GM21515 (cell line): ENCODE results near the gene PPP6R3.
"Not testable (repeated sequence)": the region's sequence is repeated elsewhere in the genome, so short reads cannot be mapped to it uniquely, and the experiment has no call there.

ENCODE experiments used
- ATAC-seq: cut with Tn5 transposase; IDR thresholded peaks from one replicate; pipeline ENCODE4 v1.9.1; 2021; ENCODE audit not compliant: unreplicated experiment

Gene PPP6R3

DNA sequence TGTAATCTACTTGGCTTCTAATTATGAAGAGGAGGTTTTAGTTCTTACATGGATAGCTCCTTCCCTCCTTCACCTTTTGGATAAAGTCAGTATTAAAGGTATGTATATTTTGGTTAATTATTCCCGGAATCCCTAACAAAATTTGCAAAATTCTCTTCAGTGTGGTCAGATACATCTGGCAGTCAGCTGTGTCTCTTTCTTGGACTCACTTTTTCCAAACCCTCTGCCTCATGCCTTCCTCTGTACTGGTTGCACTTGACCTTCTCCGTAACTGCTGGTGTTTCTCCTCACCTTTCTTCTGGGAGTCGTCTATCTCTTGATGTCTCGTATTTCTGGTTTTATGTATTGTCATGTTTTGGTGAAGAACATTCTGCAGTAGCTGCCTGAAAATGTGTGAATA is 62.5 kb downstream of the PPP6R3 start:
- ATAC-seq, result no peak

DNA sequence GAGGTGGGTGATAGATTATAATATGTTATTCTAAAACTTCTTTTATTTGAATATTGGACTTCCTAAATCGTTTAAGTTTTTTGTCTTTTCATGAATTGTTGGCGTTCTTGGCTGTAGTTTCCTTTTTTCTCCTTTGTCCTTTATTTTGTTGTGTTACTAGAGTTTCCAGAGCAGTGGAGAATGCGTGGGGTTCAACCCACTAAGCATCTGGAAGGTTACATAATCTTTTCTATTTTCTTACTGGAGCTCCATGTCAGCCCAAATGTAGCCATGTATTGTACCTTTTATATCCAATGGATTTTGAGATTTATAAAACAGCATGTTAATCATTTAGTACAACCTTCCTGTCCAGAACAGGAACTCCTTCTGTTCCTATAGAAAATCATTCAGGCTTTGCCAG is 63.2 kb downstream of the PPP6R3 start:
- no peak for ATAC-seq

DNA sequence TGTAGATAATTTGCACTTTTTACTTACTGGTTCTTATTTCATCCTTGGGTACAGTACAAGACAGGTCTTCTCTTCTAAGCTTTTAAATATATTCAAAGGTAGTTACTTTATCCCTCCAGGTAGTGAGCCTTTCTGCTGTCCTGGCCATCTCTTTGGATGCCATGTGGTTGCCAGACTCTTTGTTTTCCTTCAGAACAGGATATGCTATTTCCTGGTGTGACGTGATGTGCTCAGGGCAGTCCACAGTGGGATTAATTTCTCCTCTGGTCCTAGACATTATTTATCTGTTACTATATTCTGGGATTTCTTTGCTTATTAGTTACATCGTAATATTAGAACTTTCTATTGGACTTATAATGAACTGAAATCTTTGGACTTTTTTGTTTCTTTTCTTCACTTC is 63.7 kb downstream of the PPP6R3 start:
- ATAC-seq, result no peak

DNA sequence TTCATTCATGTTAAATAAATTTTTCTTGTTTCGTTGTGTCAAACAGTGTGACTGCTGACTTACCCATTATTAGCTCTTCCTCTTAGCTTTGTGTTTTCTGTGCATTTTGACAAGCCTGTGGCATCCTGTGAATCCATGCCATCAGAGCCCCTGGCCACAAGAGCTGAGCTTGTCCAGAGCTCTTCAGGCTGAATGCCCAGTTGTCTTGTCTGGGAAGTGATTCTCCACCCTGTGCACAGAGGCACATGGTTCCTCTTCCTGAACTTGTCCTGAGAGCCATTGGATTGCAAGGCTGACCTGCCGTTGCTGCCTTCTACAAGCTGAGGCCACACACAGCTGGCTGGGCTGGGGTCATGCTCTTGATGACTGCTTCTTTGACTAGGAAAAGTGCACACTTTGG is 64.1 kb downstream of the PPP6R3 start:
- no peak for ATAC-seq

DNA sequence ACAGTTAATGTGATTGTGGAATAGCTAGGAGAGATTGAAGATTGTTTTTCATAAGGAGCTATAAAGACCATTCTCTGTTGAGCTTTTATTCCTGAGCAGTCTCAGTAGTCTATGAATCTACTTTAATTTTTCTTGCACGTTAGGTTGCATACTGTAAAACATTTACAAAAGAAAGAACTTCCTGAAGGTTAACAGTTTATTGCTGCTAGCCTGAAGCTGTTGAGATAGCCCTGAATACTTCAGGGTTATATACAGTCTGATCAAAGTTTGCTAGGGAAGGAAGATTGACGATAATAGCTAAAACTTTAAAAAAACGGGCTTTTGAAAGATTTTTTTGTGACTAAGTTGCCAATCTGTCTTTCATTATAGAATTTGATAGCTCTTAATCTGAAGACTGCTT is 64.8 kb downstream of the PPP6R3 start:
- no peak for ATAC-seq

DNA sequence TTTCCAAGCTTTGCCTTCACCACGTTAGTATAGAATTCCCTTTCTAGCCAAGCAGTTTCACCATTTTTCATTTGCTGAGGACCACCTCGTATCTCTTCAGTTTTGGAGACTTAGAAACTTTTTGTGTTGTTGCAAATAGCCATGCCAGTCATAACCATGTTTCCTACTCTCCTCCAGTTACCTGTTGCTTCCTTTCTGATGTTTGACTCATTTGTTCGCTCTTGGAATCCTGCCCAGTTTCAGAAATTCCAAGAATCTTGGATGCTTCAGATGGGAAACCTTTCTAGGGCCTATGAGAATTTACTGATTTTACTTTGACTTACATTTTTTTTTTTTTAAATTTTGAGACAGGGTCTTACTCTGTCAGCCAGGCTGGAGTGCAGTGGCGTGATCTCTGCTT is 65.4 kb downstream of the PPP6R3 start:
- no peak for ATAC-seq

DNA sequence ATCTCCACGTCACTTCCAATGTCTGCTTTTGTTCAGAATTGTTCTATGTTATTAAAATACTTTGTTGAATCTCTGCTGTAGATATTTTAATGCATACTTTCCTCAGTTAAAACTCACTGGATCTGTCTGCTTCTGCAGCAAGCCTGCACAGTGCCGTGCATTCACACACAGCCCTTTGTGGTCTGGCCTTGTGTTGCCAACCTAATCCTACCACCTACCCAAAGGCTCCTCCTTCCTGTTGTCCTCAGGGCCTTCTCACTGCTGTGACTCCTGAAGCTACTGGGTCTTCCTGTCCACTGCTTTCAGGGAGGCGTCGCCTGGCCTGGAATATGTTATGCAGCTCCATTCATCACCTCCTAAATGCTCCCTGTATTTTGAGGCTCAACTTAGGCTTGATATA is 67.0 kb downstream of the PPP6R3 start:
- ATAC-seq, result no peak

DNA sequence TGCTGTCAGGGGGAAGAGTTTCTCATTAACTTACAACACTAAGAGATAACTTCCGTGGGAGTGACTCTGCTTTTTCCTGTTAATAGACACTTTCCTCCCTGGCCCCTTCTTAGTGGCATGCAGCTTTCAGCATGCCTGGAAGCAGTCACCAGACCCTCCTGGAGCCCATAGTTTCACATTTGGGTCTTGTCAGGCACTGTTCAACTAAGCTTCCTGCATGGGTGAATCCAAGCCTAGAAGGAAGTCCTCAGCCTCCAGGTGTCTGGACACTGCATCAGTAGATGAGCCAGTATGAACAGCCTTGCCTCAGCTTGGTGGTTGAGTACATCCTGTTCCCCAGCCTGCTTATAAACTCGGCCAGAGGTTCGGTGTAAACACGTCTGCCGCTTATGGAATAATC is 68.1 kb downstream of the PPP6R3 start:
- ATAC-seq, result no peak

DNA sequence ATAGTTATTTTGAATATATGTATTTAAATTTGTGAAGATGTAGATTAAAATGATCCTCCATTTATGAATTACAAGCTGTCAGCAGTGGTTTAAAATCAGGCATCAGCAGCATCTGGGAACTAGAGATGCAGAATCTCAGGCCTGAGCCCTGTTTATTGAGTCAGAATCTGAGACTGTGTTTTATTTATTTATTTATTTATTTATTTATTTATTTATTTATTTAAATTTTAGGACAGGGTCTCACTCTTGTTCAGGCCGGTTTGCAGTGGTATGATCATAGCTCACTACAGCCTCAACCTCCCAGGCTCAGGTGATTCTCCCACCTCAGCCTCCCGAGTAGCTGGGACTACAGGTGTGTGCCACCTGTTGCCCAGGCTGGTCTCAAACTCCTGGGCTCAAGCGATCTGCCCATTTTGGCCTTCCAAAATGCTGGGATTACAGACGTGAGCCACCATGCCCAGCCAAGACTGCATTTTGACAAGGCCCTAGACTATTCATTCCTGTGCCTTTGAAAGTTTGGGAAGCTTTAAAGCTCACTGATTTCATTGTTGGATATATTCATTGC is 70.7 kb downstream of the PPP6R3 start:
- no peak for ATAC-seq

DNA sequence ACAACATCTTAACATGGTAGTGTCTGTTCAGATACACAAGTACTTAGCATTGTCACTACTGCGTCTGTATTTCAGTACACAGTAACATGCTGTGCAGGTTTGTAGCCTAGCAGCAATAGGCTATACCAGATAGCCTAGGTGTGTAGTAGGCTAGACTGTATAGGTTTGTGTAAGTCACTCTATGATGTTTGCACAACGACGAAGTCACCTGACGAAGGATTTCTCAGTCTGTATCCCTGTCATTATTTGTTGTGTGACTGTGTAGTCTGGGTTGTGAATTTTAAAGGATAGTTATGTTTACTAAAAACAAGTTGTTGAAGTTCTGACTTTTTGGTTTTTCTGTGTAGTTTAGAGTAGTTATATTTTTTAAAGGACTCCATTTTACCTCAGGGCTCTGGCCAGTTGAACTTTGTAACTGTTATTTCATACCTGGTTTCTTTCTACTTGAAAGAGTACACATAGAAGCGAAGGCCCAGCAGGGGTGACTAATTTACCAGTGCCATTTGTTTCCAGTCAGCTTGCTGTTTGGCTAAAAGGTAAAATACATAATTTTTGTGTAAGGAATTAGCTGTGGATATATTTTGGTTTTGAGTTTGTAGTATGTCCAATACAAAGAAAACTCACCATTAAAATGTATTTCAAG is 72.3 kb downstream of the PPP6R3 start:
- no peak for ATAC-seq

DNA sequence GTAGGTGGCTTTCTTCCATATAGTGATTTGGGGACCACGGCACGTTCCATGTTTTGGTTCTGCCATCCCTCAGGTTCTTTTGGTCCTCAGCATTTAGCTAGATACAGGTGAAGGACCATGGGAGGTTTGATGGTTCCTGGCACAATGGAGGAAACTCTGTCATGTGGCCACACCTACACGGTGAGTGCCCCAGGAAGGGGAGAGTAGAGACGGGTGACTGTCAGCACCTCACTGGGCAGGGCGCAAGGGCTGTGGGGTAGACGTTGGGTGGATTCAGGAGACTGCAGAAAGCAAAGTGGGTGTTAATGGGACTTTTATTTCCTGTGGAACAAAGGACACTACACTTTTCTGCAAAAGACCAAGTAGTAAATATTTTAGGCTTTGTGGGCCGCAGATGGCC is 73.4 kb downstream of the PPP6R3 start:
- no peak for ATAC-seq

DNA sequence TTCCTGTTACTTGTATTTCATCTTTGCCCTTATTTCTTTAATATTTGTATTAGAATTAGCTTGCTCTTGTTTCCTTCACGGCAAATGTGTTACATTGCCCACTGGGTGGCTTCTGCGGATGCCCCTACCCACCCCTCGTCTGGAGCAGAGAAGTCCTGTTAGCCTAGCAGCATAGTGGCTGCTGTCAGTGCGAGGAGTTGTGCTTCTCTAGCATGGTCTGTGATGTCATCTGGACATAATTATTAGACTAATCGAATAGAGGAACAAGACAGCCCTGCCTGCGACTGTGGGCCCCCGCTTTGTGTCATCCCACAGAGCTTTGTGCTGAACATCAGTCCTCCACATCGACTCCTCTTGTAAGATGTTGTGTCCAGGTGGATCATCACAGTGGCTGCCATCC is 74.5 kb downstream of the PPP6R3 start:
- ATAC-seq, result no peak

DNA sequence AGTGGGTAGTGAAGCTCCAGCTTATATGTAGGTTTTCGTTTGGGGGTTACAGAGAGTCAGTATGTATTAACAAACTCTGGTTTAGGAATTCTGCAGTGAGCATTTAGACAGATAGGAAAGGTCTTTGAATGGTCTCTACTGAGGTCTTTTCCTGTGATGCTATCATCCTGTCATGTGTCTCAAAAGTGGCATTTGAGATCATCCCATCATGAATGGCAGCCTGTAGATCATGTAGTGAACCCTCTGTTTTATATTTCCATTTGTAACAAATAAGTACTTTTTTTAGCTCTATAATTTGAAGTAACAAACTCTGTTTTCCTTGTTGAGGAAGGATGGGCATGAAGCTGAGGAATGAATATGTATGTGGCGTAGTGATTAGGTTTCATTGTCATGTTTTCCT is 76.2 kb downstream of the PPP6R3 start:
- ATAC-seq, result no peak

DNA sequence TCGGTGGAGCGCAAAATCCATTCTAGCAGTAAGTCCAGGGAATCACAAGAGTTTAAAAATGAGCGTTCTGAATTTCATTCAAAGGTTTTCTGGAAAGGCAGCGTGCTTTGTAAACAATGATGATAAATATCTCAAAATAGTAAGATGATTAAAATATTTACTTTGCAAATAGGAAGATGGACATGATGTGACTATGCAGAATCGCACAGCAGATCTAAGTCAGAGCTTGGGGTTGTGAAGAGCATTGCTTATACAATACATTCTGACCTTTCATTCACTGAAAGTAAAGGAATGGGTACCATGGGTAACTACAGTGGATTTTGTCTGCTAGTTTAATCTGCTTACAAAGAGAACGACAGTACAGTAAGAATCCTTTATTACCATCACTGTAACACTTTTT is 77.5 kb downstream of the PPP6R3 start:
- no peak for ATAC-seq

DNA sequence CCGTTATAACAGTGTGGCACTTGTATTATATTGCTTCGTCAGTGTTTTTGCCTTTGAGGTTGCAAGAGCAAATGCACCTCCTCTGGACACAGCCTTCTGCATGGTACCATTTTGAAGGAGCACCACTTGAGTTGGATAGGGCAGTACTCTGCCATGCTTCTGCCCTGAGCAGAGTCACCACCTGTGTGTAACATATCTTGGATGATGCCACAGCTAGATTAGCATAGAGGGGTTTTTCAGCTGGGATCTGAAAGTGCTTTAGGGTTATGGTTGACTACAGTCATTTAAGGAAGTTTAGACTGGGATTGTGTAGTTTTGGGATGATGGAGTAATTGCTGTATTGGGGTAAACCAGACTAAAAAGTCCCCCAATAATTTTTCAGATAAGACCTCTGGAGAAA is 78.8 kb downstream of the PPP6R3 start:
- no peak for ATAC-seq

DNA sequence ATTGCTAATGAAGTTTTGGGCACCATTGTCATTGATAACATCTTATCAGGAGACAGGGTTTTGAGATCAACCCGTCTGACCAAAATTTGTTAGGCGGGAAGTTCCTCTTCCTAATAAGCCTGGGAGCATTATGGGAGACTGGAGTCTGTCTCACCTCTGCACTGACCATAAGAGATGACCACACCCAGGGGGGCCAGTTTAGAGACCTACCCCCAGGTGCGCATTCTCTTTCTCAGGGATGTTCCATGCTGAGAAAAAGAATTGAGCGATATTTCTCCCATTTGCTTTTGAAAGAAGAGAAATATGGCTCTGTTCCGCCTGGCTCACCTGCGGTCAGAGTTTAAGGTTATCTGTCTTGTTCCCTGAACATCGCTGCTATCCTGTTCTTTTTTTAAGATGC is 80.0 kb downstream of the PPP6R3 start:
- ATAC-seq, result not testable (repeated sequence)

DNA sequence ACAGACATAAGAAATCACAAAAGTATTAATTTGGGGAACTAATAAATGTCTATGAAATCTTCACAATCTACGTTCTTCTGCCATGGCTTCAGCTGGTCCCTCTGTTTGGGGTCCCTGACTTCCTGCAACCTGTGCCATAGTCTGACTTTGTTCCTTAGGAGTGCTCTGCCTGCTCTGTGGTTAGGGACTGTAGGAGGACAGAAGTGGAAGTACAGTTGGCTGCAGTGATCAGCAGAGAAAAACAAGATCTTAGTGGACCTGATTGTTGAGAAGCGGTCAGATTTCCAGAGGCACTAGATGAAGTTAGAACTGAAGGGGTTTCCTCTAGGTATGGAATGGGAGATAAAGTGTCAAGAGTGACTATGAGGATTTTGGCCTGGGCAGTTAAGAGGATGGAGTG is 80.6 kb downstream of the PPP6R3 start:
- no peak for ATAC-seq

DNA sequence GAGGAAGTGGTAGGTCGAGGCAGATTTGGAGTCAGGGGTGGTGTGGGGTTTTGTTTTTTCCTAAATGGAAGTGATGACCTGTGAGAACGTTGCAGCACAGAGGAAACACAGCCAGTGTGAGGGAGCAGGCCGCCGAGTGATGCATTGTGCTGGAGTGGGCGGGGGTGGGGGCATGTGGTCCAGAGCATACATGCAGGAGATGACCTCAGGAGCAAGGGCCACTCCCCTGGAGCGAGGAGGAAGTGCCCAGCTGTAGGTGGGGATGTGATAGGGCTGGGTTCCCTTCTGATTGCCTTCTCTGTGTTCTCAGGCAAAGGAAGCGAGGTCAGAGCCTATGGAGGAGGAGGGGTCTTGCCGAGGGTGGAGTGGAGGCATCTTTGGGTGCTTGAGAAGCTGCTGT is 81.4 kb downstream of the PPP6R3 start:
- no peak for ATAC-seq

DNA sequence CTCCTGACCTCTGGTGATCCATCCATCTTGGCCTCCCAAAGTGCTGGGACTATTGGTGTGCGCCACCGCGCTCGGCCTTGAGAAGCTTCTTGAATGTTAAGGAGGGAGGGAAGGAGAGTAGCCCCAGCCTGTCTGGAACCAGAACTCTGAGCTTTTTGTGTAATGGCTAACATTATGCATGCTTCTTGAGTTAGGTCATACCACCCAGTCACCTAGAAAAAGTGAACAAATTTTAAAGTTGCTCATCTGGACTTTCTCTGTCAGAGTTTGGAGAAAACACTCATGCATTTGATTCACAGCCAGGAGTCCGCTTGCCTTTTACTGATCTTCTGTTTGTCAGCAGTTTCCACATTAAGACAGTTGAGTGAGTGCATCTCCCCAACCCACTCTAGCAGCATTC is 82.1 kb downstream of the PPP6R3 start:
- ATAC-seq, result no peak

DNA sequence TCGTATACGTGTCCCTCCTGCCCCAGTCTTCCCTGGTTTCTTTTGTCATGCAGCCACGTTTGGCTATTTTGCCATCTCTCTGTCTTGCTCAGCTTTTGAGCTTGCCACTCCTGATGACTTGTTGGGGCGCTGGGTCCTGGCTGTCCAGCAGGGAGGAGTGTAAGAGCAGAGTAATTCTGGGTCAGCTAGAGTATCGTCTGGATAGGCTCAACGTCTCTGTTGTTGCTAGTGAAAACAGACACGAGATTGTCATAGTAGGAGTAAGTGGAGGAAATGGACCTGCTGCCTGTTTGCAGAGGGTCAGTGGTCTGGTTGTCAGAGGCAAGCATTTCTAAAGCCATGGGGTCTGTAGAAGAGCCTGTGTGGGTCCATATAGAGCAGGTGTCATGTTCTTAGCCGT is 83.0 kb downstream of the PPP6R3 start:
- no peak for ATAC-seq

DNA sequence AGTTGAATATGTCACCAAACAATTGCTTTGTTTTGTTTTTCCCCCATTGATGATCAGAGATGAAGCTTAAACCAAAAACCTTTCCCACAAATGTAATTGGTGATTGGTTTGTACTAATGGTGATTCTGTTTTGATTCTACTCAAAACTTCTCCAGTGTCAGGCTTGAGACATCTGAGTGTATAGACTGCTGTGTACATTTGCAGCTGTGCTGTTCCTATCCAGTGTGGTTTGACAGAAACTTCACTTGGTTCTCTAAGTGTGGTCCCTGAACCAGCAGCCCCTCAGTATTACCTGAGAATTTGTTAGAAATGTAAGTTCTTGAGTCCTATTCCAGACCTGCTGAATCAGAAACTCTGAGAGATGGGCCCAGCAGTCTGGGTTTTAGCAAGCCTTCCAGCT is 84.8 kb downstream of the PPP6R3 start:
- no peak for ATAC-seq

DNA sequence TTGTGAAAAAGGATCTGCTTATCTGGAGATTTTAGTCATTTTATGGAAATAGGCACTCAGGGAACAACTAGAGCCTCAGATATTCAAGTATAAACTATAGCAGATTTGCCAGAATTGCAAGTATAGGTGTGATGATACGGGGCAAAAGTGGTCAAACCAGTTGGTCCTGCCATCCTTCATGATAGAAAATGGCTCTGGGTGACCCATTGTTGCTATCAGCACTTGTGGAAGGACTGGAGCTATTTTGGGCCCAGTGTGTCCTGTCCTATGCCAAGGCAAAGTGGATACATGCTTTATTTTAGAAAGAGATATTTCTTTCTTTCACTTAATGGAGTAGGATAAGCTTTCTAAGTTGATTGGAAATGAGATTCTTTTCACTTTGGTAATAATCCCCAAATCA is 85.2 kb downstream of the PPP6R3 start:
- ATAC-seq, result no peak

DNA sequence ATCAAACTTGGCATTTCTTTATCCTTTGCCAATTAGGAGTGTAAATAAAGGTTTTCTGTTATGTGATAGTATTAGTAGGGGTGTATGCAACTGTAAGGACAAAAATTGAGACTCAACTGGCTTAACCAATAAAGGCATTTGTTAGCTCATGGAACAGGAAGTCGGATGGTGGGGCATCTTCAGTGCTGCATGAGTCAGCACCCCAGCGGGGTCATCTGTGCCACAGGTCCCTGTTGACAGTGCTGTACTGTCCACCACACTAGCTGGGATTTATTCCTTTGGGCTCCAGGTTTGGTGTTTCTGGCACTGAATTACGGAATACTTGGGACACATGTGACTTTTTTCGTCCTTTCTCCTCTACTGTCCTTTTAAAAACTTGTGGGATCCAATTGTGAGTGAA is 86.0 kb downstream of the PPP6R3 start:
- ATAC-seq, result no peak
